Measurements from ENCODE around the gene DSCAML1. TPM values are rescaled to one million over a fixed set of nuclear protein-coding genes. Genes with fewer than 3 reads are reported as not detected.

The DSCAML1 gene
- total RNA-seq, 1 donor from 2014 or later, result not detected

DNA sequence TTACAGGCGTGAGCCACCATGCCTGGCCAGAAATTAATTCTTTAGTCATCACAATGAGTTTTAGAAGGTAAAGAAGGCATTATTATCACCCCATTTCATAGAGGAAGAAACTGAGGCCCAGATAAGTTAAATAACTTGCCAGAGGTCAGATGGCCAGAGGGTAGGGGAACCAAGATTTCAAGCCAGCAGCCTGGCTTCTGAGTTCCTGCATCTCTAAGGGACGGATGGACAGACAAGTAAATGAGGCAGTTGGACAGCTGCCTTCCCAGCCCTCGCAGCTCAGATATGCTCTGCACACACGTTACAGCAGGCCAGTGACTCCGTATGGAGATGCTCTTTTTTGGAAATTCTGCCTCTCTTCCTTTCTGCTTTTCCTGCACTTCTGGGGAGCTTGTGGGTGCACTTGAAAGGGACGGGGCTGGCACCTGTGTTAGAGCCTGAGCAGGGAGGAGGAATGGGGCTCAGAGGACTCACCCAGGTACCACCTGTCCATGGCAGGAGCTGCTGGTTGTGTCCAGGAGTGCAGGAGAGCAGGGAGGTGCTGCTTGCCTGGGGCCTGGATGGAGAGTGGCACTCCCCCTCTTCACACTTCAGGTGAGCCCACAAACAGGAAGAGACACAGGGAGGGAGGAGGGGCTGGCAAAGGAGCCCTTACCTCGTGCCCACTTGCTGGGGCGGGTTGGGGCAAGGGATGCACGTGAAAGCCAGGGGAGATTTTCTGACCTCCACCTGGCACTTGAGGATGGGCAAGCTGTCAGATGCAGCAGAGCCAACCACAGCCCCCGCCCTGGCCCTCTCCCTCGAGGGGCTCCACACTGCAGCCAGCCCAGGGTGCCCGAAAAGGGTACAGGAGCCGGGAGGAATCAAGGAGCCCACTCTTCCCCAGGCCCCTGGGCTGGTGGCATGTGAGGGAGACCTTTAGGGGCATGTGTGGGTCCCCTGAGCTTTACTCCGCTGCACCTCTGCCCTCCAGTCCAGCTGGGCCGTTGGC lies 30.8 kb upstream of the DSCAML1 start:
- Mint-ChIP-seq H3K27ac (ENCODE audit: unreplicated experiment) (no peak overlapping the region), H3K4me3 (ENCODE audit: unreplicated experiment) (no peak overlapping the region), H3K9me3 (ENCODE audit: unreplicated experiment) (no peaks in the 10 kb centered on the region), H3K36me3 (ENCODE audit: unreplicated experiment) (no peaks in the 10 kb centered on the region), H3K4me1 (ENCODE audit: unreplicated experiment) (peaks cover 2% of the 10 kb centered on the region), H3K27me3 (ENCODE audit: unreplicated experiment) (peaks cover 4% of the 10 kb centered on the region)
- no peak for TF ChIP-seq CTCF (IDR thresholded peaks at IDR 0.05)
- no peak for DNase-seq (ENCODE audit: extremely low spot score, unreplicated experiment)

DNA sequence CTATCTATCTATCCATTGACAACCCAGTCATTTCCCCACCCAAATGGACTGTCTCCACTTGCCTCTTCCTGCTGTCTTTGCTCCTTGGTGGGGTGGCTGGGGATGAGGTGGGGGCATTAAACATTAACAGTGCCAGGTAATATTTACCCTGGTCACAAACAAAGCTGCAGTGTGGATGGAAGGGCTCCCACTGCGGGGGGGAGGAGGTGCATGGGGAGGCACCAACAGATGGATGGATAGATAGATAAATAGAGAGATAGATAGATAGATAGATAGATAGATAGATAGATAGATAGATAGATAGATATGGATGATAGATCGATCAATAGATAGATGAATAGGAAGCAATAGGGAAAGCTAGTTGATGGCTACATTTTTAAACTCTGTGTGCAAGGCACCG lies 29.8 kb upstream of the DSCAML1 start:
- no peak for TF ChIP-seq CTCF (IDR thresholded peaks at IDR 0.05)
- H3K27ac Mint-ChIP-seq (ENCODE audit: unreplicated experiment), result no peak overlapping the region

GRCh38 chr11:117826190-117826570 lies 29.2 kb upstream of the DSCAML1 start:
- TF ChIP-seq CTCF (IDR thresholded peaks at IDR 0.05), result no peak
- H3K27ac Mint-ChIP-seq (ENCODE audit: unreplicated experiment), result no peak overlapping the region
- no peaks in the 10 kb centered on the region for H3K27me3 Mint-ChIP-seq (ENCODE audit: unreplicated experiment)
- H3K4me3 Mint-ChIP-seq (ENCODE audit: unreplicated experiment), result no peak overlapping the region
- no peaks in the 10 kb centered on the region for H3K9me3 Mint-ChIP-seq (ENCODE audit: unreplicated experiment)
- H3K4me1 Mint-ChIP-seq (ENCODE audit: unreplicated experiment), result peaks cover 2% of the 10 kb centered on the region
- H3K36me3 Mint-ChIP-seq (ENCODE audit: unreplicated experiment), result no peaks in the 10 kb centered on the region
- no peak for DNase-seq (ENCODE audit: extremely low spot score, unreplicated experiment)

More for the DNA sequence above, 29.8 kb upstream of the DSCAML1 start:
- Mint-ChIP-seq H3K9me3 (ENCODE audit: unreplicated experiment) (no peaks in the 10 kb centered on the region), H3K36me3 (ENCODE audit: unreplicated experiment) (no peaks in the 10 kb centered on the region), H3K4me3 (ENCODE audit: unreplicated experiment) (no peak overlapping the region), H3K27me3 (ENCODE audit: unreplicated experiment) (no peaks in the 10 kb centered on the region), H3K4me1 (ENCODE audit: unreplicated experiment) (peaks cover 2% of the 10 kb centered on the region)
- no peak for DNase-seq (ENCODE audit: extremely low spot score, unreplicated experiment)

GRCh38 chr11:117825538-117826189 lies 28.6 kb upstream of the DSCAML1 start:
- Mint-ChIP-seq H3K27ac (ENCODE audit: unreplicated experiment) (no peak overlapping the region), H3K4me1 (ENCODE audit: unreplicated experiment) (peaks cover 2% of the 10 kb centered on the region), H3K4me3 (ENCODE audit: unreplicated experiment) (no peak overlapping the region), H3K9me3 (ENCODE audit: unreplicated experiment) (no peaks in the 10 kb centered on the region), H3K27me3 (ENCODE audit: unreplicated experiment) (no peaks in the 10 kb centered on the region), H3K36me3 (ENCODE audit: unreplicated experiment) (no peaks in the 10 kb centered on the region)
- DNase-seq (ENCODE audit: extremely low spot score, unreplicated experiment), result no peak
- no peak for TF ChIP-seq CTCF (IDR thresholded peaks at IDR 0.05)
